Stimulated activated CD4-positive, alpha-beta T cell treated with anti-CD3 and anti-CD28 coated beads, Interleukin-12 subunit alpha, Interleukin-12 subunit beta, amount 100 ng/mL, for 24 hours (primary cell): ENCODE data around the gene VAMP8.

Source experiments
- DNase-seq, 2 experiments: peaks; one replicate each; pipeline ENCODE4 v3.0.0-alpha.2; 2020; ENCODE audit warnings: low read depth in 2 of 2

The VAMP8 gene

DNA sequence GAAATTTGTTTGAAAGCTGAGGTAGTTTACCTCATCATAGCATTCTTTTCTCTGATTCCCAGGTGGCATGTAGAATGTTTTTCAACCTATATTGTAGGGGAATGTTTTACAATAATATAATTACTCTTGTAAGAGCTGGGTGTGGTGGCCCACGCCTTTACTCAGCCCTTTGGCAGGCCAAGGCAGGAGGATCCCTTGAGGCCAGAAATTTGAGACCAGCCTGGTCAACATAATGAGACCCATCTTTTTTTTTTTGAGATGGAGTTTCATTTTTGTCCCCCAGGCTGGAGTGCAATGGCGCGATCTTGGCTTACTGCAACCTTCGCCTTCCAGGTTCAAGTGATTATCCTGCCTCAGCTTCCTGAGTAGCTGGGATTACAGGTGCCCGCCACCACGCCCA lies 42.2 kb downstream of the VAMP8 start:
- DNase-seq = no peak

- no peak for DNase-seq
These were observed 44.0 kb downstream of the VAMP8 start for GRCh38 chr2:85621338-85621737.

GRCh38 chr2:85623991-85624390 lies 46.6 kb downstream of the VAMP8 start:
- DNase-seq = no peak

DNA sequence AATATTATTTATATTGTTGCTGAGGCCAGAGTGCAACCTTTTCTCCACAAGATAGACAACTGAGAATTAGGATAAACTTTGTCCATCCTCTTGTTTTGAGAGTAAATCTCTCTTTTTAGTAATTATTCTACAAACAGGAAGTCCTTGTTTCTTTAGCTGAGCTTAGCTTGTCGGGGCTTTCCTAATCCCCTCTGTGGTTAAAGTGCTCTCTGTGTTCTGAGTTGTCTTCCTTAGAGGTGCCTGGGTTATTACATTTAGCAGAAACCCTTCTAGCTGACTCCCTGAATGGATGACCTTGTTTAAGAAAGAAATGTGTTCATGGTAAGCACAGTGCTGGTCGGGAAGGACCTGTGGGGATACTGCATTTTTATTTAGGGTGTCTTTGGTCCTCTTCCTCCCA lies 51.3 kb downstream of the VAMP8 start:
- DNase-seq = no peak

- DNase-seq = no peak
These were observed 53.9 kb downstream of the VAMP8 start for GRCh38 chr2:85631316-85631715.
